Measurements from ENCODE around the gene MMRN1. TPM values are rescaled to one million over a fixed set of nuclear protein-coding genes. Genes with fewer than 3 reads are reported as not detected.

Gene MMRN1
- total RNA-seq, 6 experiments from 2014 or later, result 5.4 to 19.0 (median 11.0) TPM

- intact Hi-C loops (cut with DNase I), result no loop called here
- no peaks in the 10 kb centered on the region for H3K4me1 ChIP-seq
- no peak overlapping the region for H3K4me3 ChIP-seq
- WGBS (ENCODE audit: insufficient coverage, low coverage, low lambda C conversion rate, missing lambda C conversion rate), result 49% methylated on average over 2 of the region's 2 CpGs
- ATAC-seq (no peak), DNase-seq (no peak)
- no peaks in the 10 kb centered on the region for H3K36me3 ChIP-seq
- no peaks in the 10 kb centered on the region for H3K9me3 ChIP-seq
- H3K27me3 ChIP-seq, result no peaks in the 10 kb centered on the region
- no peak overlapping the region for H3K27ac ChIP-seq
- no peak for TF ChIP-seq POLR2A (IDR thresholded peaks at IDR 0.05)
- no peak for TF ChIP-seq CTCF (IDR thresholded peaks at IDR 0.05)
Observed at GRCh38 chr4:89939546-89939945, 44.9 kb downstream of the MMRN1 start.

- intact Hi-C loops (cut with DNase I), result no loop called here
Observed at GRCh38 chr4:89939994-89940393, 45.3 kb downstream of the MMRN1 start.

GRCh38 chr4:89942811-89943210 lies 48.2 kb downstream of the MMRN1 start:
- Histone ChIP-seq H3K27ac (no peak overlapping the region), H3K4me1 (no peaks in the 10 kb centered on the region), H3K27me3 (no peaks in the 10 kb centered on the region), H3K9me3 (no peaks in the 10 kb centered on the region), H3K4me3 (no peak overlapping the region), H3K36me3 (no peaks in the 10 kb centered on the region)
- 40% methylated on average over 3 of the region's 3 CpGs for WGBS (ENCODE audit: insufficient coverage, low coverage, low lambda C conversion rate, missing lambda C conversion rate)
- intact Hi-C loops (cut with DNase I), result no loop called here
- TF ChIP-seq CTCF (IDR thresholded peaks at IDR 0.05) (no peak), POLR2A (IDR thresholded peaks at IDR 0.05) (no peak)
- ATAC-seq (no peak), DNase-seq (no peak)

More at GRCh38 chr4:89939994-89940393, 45.3 kb downstream of the MMRN1 start:
- Histone ChIP-seq H3K36me3 (no peaks in the 10 kb centered on the region), H3K4me1 (no peaks in the 10 kb centered on the region), H3K9me3 (no peaks in the 10 kb centered on the region), H3K27me3 (no peaks in the 10 kb centered on the region), H3K27ac (no peak overlapping the region), H3K4me3 (no peak overlapping the region)
- ATAC-seq (peak in 1 of 4 donors; percentile 63), DNase-seq (no peak)
- TF ChIP-seq POLR2A (IDR thresholded peaks at IDR 0.05), result no peak
- TF ChIP-seq CTCF (IDR thresholded peaks at IDR 0.05), result no peak

- H3K4me1 ChIP-seq, result no peaks in the 10 kb centered on the region
- TF ChIP-seq POLR2A (IDR thresholded peaks at IDR 0.05) (no peak), CTCF (IDR thresholded peaks at IDR 0.05) (peak in 3 of 4 donors; percentile 20 to 59 (median 40))
- no peak overlapping the region for H3K4me3 ChIP-seq
- peak in 1 of 4 donors; percentile 43 for ATAC-seq
- 40% methylated on average over 2 of the region's 2 CpGs for WGBS (ENCODE audit: insufficient coverage, low coverage, low lambda C conversion rate, missing lambda C conversion rate)
- H3K9me3 ChIP-seq, result no peaks in the 10 kb centered on the region
- intact Hi-C loops (cut with DNase I), result no loop called here
- no peaks in the 10 kb centered on the region for H3K36me3 ChIP-seq
- no peak overlapping the region for H3K27ac ChIP-seq
- H3K27me3 ChIP-seq, result no peaks in the 10 kb centered on the region
- DNase-seq, result no peak
Observed at GRCh38 chr4:89949782-89950387, 55.2 kb downstream of the MMRN1 start.

GRCh38 chr4:89952458-89952857 lies 57.8 kb downstream of the MMRN1 start:
- no peak for ATAC-seq
- no peaks in the 10 kb centered on the region for H3K27me3 ChIP-seq
- intact Hi-C loops (cut with DNase I), result no loop called here
- no peak overlapping the region for H3K27ac ChIP-seq
- no peak for DNase-seq
- no peaks in the 10 kb centered on the region for H3K4me1 ChIP-seq
- no peaks in the 10 kb centered on the region for H3K36me3 ChIP-seq
- TF ChIP-seq POLR2A (IDR thresholded peaks at IDR 0.05) (no peak), CTCF (IDR thresholded peaks at IDR 0.05) (no peak)
- no peaks in the 10 kb centered on the region for H3K9me3 ChIP-seq
- 54% methylated on average over 3 of the region's 3 CpGs for WGBS (ENCODE audit: insufficient coverage, low coverage, low lambda C conversion rate, missing lambda C conversion rate)
- H3K4me3 ChIP-seq, result no peak overlapping the region
